Right cardiac atrium (tissue), 5 donors: ENCODE results near the gene TRIO. TPM values are rescaled to one million over a fixed set of nuclear protein-coding genes. Genes with fewer than 3 reads are reported as not detected.
"Not testable (repeated sequence)": the region's sequence is repeated elsewhere in the genome, so short reads cannot be mapped to it uniquely, and the experiment has no call there.

Experiments used
- ATAC-seq, 2 donors: fragments of 200-7000 bp; cut with Tn5 transposase; one replicate each; pipeline versions ENCODE4 v1.8.0 to v1.9.1; 2020; ENCODE audit warnings: moderate library complexity in 2 of 2, mild to moderate bottlenecking in 1 of 2
- DNase-seq, 3 donors: peaks; one replicate each; pipeline ENCODE4 v3.0.0-alpha.2; 2020
- H3K27ac ChIP-seq: one replicate; pipeline ENCODE4 v1.5.1; 2013; ENCODE audit warnings: mild to moderate bottlenecking, low read length, control low read depth, moderate library complexity
- H3K27me3 ChIP-seq: one replicate; pipeline ENCODE4 v1.6.1; 2013; ENCODE audit not compliant: control insufficient read depth, insufficient read depth
- H3K4me1 ChIP-seq: one replicate; pipeline ENCODE4 v1.6.1; 2013; ENCODE audit warnings: low read length; ENCODE audit not compliant: control insufficient read depth, insufficient read depth
- H3K4me3 ChIP-seq: one replicate; pipeline ENCODE4 v1.5.1; 2013; ENCODE audit warnings: low read length, control low read depth
- H3K9me3 ChIP-seq: one replicate; pipeline ENCODE4 v1.6.1; 2013; ENCODE audit warnings: low read length; ENCODE audit not compliant: control insufficient read depth
- WGBS: extraction: QIAGEN DNeasy Blood & Tissue Kit; methylation state at CpG from one replicate; pipeline ENCODE4 v1.1.7; 2013; 5-methylcytosine and 5-hydroxymethylcytosine counted together
- intact Hi-C, 4 donors: fragments of 100-400 bp; cut with DNase I; formaldehyde crosslinking; loops; one replicate each; pipeline versions ENCODE4 v1.11.0 to v1.14.0; 2022 to 2023
- polyA plus RNA-seq: library from polyadenylated mRNA; stranded (reverse); fragments of 200-250 nt; gene quantifications from one replicate; pipeline ENCODE4 v1.2.3, GENCODE V29; 2013
- total RNA-seq, 4 donors: library from RNA; stranded (reverse); fragmentation: NEBNext Ultra II Directional; extraction: Animal tissue kit (Norgen Biotek cat#: 25700); gene quantifications; one replicate each; pipeline ENCODE4 v1.2.1, GENCODE V29; 2021
- donor health status: healthy with polysubstance abuse.
- donor health status: DM: no; HTN: yes; CAD: no.
- donor health status: DM: no; HTN: no; CAD: no.
- donor health status: DM: no; HTN: yes; CAD: no; lungs with severe emphysema.
- donor health status: DM: yes; HTN: yes; CAD: no.

Gene TRIO
- total and polyA plus RNA-seq, 5 donors, result 31.3 to 66.0 (median 54.1) TPM

GRCh38 chr5:14374100-14374499 is 231.0 kb downstream of the TRIO start:
- intact Hi-C loops, result no loop called here
- WGBS, result 85% methylated on average over 8 of the region's 8 CpGs
- Histone ChIP-seq H3K27me3 (no peaks in the 10 kb centered on the region), H3K4me1 (no peaks in the 10 kb centered on the region), H3K9me3 (no peaks in the 10 kb centered on the region), H3K4me3 (no peak overlapping the region), H3K27ac (no peak overlapping the region)
- no peak for DNase-seq
- no peak for ATAC-seq

GRCh38 chr5:14376789-14377188 is 233.6 kb downstream of the TRIO start:
- WGBS, result 91% methylated on average over 3 of the region's 3 CpGs
- ATAC-seq (no peak), DNase-seq (no peak)
- peaks cover 1% of the 10 kb centered on the region for H3K9me3 ChIP-seq
- no peak overlapping the region for H3K27ac ChIP-seq
- no peaks in the 10 kb centered on the region for H3K27me3 ChIP-seq
- no peak overlapping the region for H3K4me3 ChIP-seq
- no peaks in the 10 kb centered on the region for H3K4me1 ChIP-seq
- intact Hi-C loops, result no loop called here

GRCh38 chr5:14379739-14380497 is 236.8 kb downstream of the TRIO start:
- ATAC-seq (peak; percentile 55 to 59), DNase-seq (peak; percentile 30 to 82 (median 66))
- intact Hi-C loops, result no loop called here
- Histone ChIP-seq H3K27ac (no peak overlapping the region), H3K4me3 (no peak overlapping the region), H3K27me3 (no peaks in the 10 kb centered on the region), H3K9me3 (peaks cover 3% of the 10 kb centered on the region), H3K4me1 (no peaks in the 10 kb centered on the region)
- 79% methylated on average over 35 of the region's 35 CpGs for WGBS

- Histone ChIP-seq H3K4me1 (no peaks in the 10 kb centered on the region), H3K4me3 (no peak overlapping the region), H3K9me3 (peaks cover 5% of the 10 kb centered on the region), H3K27ac (no peak overlapping the region), H3K27me3 (no peaks in the 10 kb centered on the region)
- ATAC-seq (no peak), DNase-seq (no peak)
- intact Hi-C loops, result no loop called here
- WGBS, result 91% methylated on average over 4 of the region's 4 CpGs
Observed at GRCh38 chr5:14380712-14381111, 237.6 kb downstream of the TRIO start.

- ATAC-seq, result no peak
Observed at GRCh38 chr5:14382640-14383039, 239.5 kb downstream of the TRIO start.

GRCh38 chr5:14383923-14384322 is 240.8 kb downstream of the TRIO start:
- H3K4me1 ChIP-seq, result no peaks in the 10 kb centered on the region
- H3K27me3 ChIP-seq, result no peaks in the 10 kb centered on the region
- DNase-seq (no peak), ATAC-seq (no peak)
- no peak overlapping the region for H3K27ac ChIP-seq
- H3K9me3 ChIP-seq, result peaks cover 5% of the 10 kb centered on the region
- intact Hi-C loops, result no loop called here
- H3K4me3 ChIP-seq, result no peak overlapping the region
- 85% methylated on average over 11 of the region's 11 CpGs for WGBS

More at GRCh38 chr5:14382640-14383039, 239.5 kb downstream of the TRIO start:
- Histone ChIP-seq H3K9me3 (peaks cover 5% of the 10 kb centered on the region), H3K27me3 (no peaks in the 10 kb centered on the region), H3K4me1 (no peaks in the 10 kb centered on the region), H3K27ac (no peak overlapping the region), H3K4me3 (no peak overlapping the region)
- DNase-seq, result no peak
- WGBS, result 94% methylated on average over 4 of the region's 4 CpGs
- intact Hi-C loops, result no loop called here

GRCh38 chr5:14385019-14385418 is 241.9 kb downstream of the TRIO start:
- Histone ChIP-seq H3K4me3 (no peak overlapping the region), H3K9me3 (peaks cover 5% of the 10 kb centered on the region)
- intact Hi-C loops, result no loop called here

GRCh38 chr5:14386884-14387624 is 243.9 kb downstream of the TRIO start:
- no peak overlapping the region for H3K27ac ChIP-seq
- H3K4me3 ChIP-seq, result no peak overlapping the region
- intact Hi-C loops, result no loop called here
- WGBS, result 74% methylated on average over 16 of the region's 16 CpGs
- H3K9me3 ChIP-seq, result peaks cover 4% of the 10 kb centered on the region
- H3K27me3 ChIP-seq, result no peaks in the 10 kb centered on the region
- ATAC-seq (no peak), DNase-seq (no peak)
- no peaks in the 10 kb centered on the region for H3K4me1 ChIP-seq

More at GRCh38 chr5:14385019-14385418, 241.9 kb downstream of the TRIO start:
- no peaks in the 10 kb centered on the region for H3K27me3 ChIP-seq
- H3K4me1 ChIP-seq, result no peaks in the 10 kb centered on the region
- ATAC-seq, result no peak
- no peak for DNase-seq
- no peak overlapping the region for H3K27ac ChIP-seq
- WGBS, result 91% methylated on average over 15 of the region's 15 CpGs

- intact Hi-C loops, result no loop called here
- 96% methylated on average over 1 of the region's 1 CpG for WGBS
- Histone ChIP-seq H3K4me1 (no peaks in the 10 kb centered on the region), H3K9me3 (peaks cover 3% of the 10 kb centered on the region), H3K4me3 (no peak overlapping the region), H3K27me3 (no peaks in the 10 kb centered on the region), H3K27ac (no peak overlapping the region)
- ATAC-seq (no peak), DNase-seq (no peak)
Observed at GRCh38 chr5:14388741-14389140, 245.6 kb downstream of the TRIO start.

- intact Hi-C loops, H3K4me1 ChIP-seq, H3K27ac ChIP-seq, H3K27me3 ChIP-seq, H3K9me3 ChIP-seq, DNase-seq, H3K4me3 ChIP-seq, ATAC-seq: not testable (repeated sequence)
- WGBS, result 98% methylated on average over 10 of the region's 10 CpGs
Observed at GRCh38 chr5:14392552-14392951, 249.4 kb downstream of the TRIO start.

- H3K27me3 ChIP-seq, result no peaks in the 10 kb centered on the region
- H3K4me3 ChIP-seq, result no peak overlapping the region
- ATAC-seq (peak in 1 of 2 donors; percentile 79), DNase-seq (peak in 1 of 3 donors; percentile 71)
- no peaks in the 10 kb centered on the region for H3K4me1 ChIP-seq
- peaks cover 2% of the 10 kb centered on the region for H3K9me3 ChIP-seq
- intact Hi-C loops, result no loop called here
- H3K27ac ChIP-seq, result no peak overlapping the region
- WGBS, result 77% methylated on average over 7 of the region's 7 CpGs
Observed at GRCh38 chr5:14394365-14394764, 251.2 kb downstream of the TRIO start.
